Activated T-cell treated with anti-CD3 and anti-CD28 coated beads for 1 hour (primary cell): Measurements from ENCODE around the gene DIS3.
A peak's percentile ranks its signal among the peaks of the same experiment; 100 is the strongest.
"Not testable (repeated sequence)": the region's sequence is repeated elsewhere in the genome, so short reads cannot be mapped to it uniquely, and the experiment has no call there.

Experiments
- DNase-seq: peaks from one replicate; pipeline ENCODE4 v3.0.0-alpha.2; 2020; ENCODE audit warnings: low read depth

DIS3 gene

GRCh38 chr13:72781451-72782439, at the start of gene DIS3, which contains the start of gene PIBF1:
Gene DIS3 (minus strand): TSS chr13:72781900. CDS start chr13:72781832, 68 bp downstream.
Gene PIBF1 (plus strand): TSS chr13:72782133. CDS start chr13:72783470, 1,337 bp downstream.
- DNase-seq = peak; percentile 88

- DNase-seq = no peak
These were observed 42.0 kb upstream of the DIS3 start for GRCh38 chr13:72823724-72824123.

GRCh38 chr13:72823081-72823480, 41.4 kb upstream of the DIS3 start:
- DNase-seq = no peak

GRCh38 chr13:72820898-72821279, 39.2 kb upstream of the DIS3 start:
- no peak for DNase-seq

- DNase-seq = no peak
These were observed 38.6 kb upstream of the DIS3 start for GRCh38 chr13:72820156-72820897.

GRCh38 chr13:72808917-72809500, 27.3 kb upstream of the DIS3 start:
- no peak for DNase-seq

GRCh38 chr13:72806514-72806913, 24.8 kb upstream of the DIS3 start:
- DNase-seq = not testable (repeated sequence)

- DNase-seq = no peak
These were observed 24.1 kb upstream of the DIS3 start for GRCh38 chr13:72805676-72806346.

- no peak for DNase-seq
These were observed 22.6 kb upstream of the DIS3 start for GRCh38 chr13:72804301-72804700.

- no peak for DNase-seq
These were observed 17.1 kb upstream of the DIS3 start for GRCh38 chr13:72798817-72799216.

GRCh38 chr13:72792640-72793039, 10.9 kb upstream of the DIS3 start:
- no peak for DNase-seq

- no peak for DNase-seq
These were observed 7.1 kb upstream of the DIS3 start for GRCh38 chr13:72788831-72789230.

GRCh38 chr13:72784679-72785078, 3.0 kb upstream of the DIS3 start:
- DNase-seq = not testable (repeated sequence)

- no peak for DNase-seq
These were observed 1.0 kb upstream of the DIS3 start for GRCh38 chr13:72782717-72783116.

- DNase-seq = no peak
These were observed 7.7 kb downstream of the DIS3 start for GRCh38 chr13:72774019-72774418.

GRCh38 chr13:72763411-72763810, 18.3 kb downstream of the DIS3 start:
- DNase-seq = no peak

GRCh38 chr13:72760189-72760588, 21.5 kb downstream of the DIS3 start:
- no peak for DNase-seq

- DNase-seq = no peak
These were observed 23.7 kb downstream of the DIS3 start for GRCh38 chr13:72757792-72758535.

GRCh38 chr13:72754111-72754510, 27.6 kb downstream of the DIS3 start:
- no peak for DNase-seq

GRCh38 chr13:72751220-72751619, 30.5 kb downstream of the DIS3 start:
- no peak for DNase-seq

- no peak for DNase-seq
These were observed 36.4 kb downstream of the DIS3 start for GRCh38 chr13:72745260-72745659.
